Progenitor cell of endocrine pancreas (in vitro differentiated cells): ENCODE data around the gene PGM3. TPM values are rescaled to one million over a fixed set of nuclear protein-coding genes. Genes with fewer than 3 reads are reported as not detected.

Source experiments
- DNase-seq: peaks from one replicate; pipeline ENCODE4 v3.0.0; 2021; ENCODE audit warnings: low spot score; ENCODE audit not compliant: unreplicated experiment
- H3K27ac Mint-ChIP-seq: 2 replicates; pipeline ENCODE4 v1.8.0; 2021; ENCODE audit warnings: mild to moderate bottlenecking, moderate library complexity, mixed read lengths
- H3K27me3 Mint-ChIP-seq: 2 replicates; pipeline ENCODE4 v1.8.0; 2021; ENCODE audit warnings: mixed read lengths
- H3K36me3 Mint-ChIP-seq: 2 replicates; pipeline ENCODE4 v1.8.0; 2022; ENCODE audit warnings: mixed read lengths; ENCODE audit not compliant: insufficient read depth
- H3K4me1 Mint-ChIP-seq: 2 replicates; pipeline ENCODE4 v1.8.0; 2021; ENCODE audit warnings: low read depth, mixed read lengths
- H3K4me3 Mint-ChIP-seq: 2 replicates; pipeline ENCODE4 v1.8.0; 2021; ENCODE audit warnings: low read depth, mild to moderate bottlenecking, moderate library complexity, mixed read lengths
- H3K9me3 Mint-ChIP-seq: 2 replicates; pipeline ENCODE4 v1.8.0; 2021; ENCODE audit warnings: low read depth, mixed read lengths
- total RNA-seq: library from RNA; stranded (reverse); gene quantifications from 2 replicates; pipeline ENCODE4 v1.2.1, GENCODE V29; 2021
- TF ChIP-seq, protein P1 (sequence below): fragments of 200-600 bp; sonication (generic); IDR thresholded peaks from one replicate; pipeline ENCODE4 v1.5.0; 2021; ENCODE audit warnings: antibody characterized with exemption, mild to moderate bottlenecking; ENCODE audit not compliant: unreplicated experiment

Gene PGM3
- total RNA-seq, 1 donor from 2014 or later, result 62.3 TPM

DNA sequence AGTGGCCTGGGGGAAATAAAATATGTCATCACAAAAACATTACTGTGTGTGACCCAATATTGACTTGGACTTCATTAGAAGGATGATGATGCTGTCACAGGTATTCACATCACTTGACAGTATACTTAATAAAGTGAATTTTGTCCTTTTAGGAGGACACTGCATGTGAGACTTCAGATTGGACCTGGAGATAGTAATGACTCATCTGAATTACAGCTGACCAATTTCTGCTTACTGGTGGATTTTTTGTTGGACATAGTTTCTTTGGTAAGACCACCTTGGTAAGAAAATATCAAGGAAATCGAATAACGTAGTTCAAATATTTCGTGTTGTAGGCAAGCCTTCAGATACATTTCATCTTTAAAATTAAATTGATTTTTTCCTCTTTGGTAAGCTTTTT lies 68.5 kb downstream of the PGM3 start:
- no peak overlapping the region for H3K4me3 Mint-ChIP-seq
- H3K36me3 Mint-ChIP-seq, result peaks cover 21% of the 10 kb centered on the region
- DNase-seq, result no peak
- no peaks in the 10 kb centered on the region for H3K27me3 Mint-ChIP-seq
- H3K9me3 Mint-ChIP-seq, result no peaks in the 10 kb centered on the region
- no peaks in the 10 kb centered on the region for H3K4me1 Mint-ChIP-seq
- no peak overlapping the region for H3K27ac Mint-ChIP-seq
- TF ChIP-seq, protein P1, sequence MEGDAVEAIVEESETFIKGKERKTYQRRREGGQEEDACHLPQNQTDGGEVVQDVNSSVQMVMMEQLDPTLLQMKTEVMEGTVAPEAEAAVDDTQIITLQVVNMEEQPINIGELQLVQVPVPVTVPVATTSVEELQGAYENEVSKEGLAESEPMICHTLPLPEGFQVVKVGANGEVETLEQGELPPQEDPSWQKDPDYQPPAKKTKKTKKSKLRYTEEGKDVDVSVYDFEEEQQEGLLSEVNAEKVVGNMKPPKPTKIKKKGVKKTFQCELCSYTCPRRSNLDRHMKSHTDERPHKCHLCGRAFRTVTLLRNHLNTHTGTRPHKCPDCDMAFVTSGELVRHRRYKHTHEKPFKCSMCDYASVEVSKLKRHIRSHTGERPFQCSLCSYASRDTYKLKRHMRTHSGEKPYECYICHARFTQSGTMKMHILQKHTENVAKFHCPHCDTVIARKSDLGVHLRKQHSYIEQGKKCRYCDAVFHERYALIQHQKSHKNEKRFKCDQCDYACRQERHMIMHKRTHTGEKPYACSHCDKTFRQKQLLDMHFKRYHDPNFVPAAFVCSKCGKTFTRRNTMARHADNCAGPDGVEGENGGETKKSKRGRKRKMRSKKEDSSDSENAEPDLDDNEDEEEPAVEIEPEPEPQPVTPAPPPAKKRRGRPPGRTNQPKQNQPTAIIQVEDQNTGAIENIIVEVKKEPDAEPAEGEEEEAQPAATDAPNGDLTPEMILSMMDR, result no peak

DNA sequence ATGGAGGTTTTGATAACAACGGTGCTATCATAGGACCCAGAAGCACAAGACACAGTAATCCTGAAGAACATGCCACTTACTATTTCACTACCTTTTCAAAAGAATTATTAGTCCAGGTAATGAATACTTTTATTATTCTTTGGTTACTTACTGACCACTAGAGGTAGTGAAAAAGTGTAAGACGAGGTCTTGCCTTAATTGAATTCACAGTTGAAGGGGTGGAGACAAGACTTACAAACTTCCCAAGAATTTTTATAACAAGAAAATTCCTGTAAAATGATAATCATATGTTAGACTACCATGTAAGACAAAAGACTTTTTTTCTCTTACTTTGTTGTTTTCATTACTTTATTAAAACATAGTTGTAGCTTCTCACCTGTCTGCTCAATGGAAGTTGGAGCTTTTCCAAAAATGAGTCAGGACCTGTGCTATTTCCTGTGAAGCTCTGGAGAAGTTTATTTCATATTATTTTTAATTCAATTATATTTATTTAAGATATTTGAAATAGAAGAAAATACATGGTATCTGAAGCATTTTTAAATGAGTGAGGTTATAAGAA lies 73.2 kb downstream of the PGM3 start:
- H3K4me1 Mint-ChIP-seq, result no peaks in the 10 kb centered on the region
- H3K27me3 Mint-ChIP-seq, result no peaks in the 10 kb centered on the region
- DNase-seq, result no peak
- H3K36me3 Mint-ChIP-seq, result peaks cover 11% of the 10 kb centered on the region
- H3K4me3 Mint-ChIP-seq, result no peak overlapping the region
- TF ChIP-seq, protein P1, result no peak
- no peaks in the 10 kb centered on the region for H3K9me3 Mint-ChIP-seq
- H3K27ac Mint-ChIP-seq, result no peak overlapping the region

DNA sequence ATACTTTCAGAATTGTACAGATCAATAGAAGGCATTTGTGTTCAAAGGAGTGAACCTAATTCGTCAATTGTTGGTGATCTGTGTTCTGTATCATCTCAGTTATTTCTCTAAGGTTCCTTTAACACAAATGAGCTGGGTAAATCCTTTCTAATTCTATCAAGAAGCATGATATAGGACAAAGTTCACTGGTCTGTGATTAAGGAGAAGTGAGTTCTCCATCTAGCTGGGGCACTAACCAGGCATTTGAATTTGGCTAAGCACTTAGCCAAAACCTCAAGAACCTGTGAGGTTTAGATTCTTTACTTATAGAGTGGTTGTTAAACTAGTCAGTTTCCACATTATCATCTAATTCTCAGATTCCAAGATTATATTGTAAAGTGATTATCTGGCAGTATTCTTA lies 75.3 kb downstream of the PGM3 start:
- Mint-ChIP-seq H3K4me1 (no peaks in the 10 kb centered on the region), H3K9me3 (no peaks in the 10 kb centered on the region), H3K27ac (no peak overlapping the region), H3K4me3 (no peak overlapping the region), H3K27me3 (no peaks in the 10 kb centered on the region), H3K36me3 (peaks cover 8% of the 10 kb centered on the region)
- TF ChIP-seq, protein P1, result no peak
- DNase-seq, result no peak

Other genes starting within 250 kb of the PGM3 start
- gene UBE3D, start 127.4 kb downstream of the PGM3 start, total RNA-seq, result 15.5 and 18.6 TPM in 2 replicates
- 47.1 and 48.1 TPM in 2 replicates for gene DOP1A, start 125.6 kb downstream of the PGM3 start, total RNA-seq
- gene RWDD2A, start 92 bp upstream of the PGM3 start, total RNA-seq, result 7.1 and 7.6 TPM in 2 replicates
- gene ME1, start 237.8 kb upstream of the PGM3 start, total RNA-seq, result 7.9 and 9.5 TPM in 2 replicates